Stimulated activated naive CD4-positive, alpha-beta T cell treated with Interleukin-2 at 50 U/mL for 16 hours (primary cell): ENCODE data around the gene NUDT4.
"Not testable (repeated sequence)": the region's sequence is repeated elsewhere in the genome, so short reads cannot be mapped to it uniquely, and the experiment has no call there.

ENCODE experiments used
- DNase-seq: peaks from one replicate; lab custom pipeline; 2025; lab: John Stamatoyannopoulos, UW

Gene NUDT4

GRCh38 chr12:93402333-93403311 is 24.9 kb downstream of the NUDT4 start:
- peak; percentile 7 for DNase-seq

- no peak for DNase-seq
Observed at GRCh38 chr12:93403988-93404803, 26.5 kb downstream of the NUDT4 start.

- no peak for DNase-seq
Observed at GRCh38 chr12:93404961-93405849, 27.5 kb downstream of the NUDT4 start.

- no peak for DNase-seq
Observed at GRCh38 chr12:93407054-93407962, 29.6 kb downstream of the NUDT4 start.

- no peak for DNase-seq
Observed at GRCh38 chr12:93407963-93408283, 30.2 kb downstream of the NUDT4 start.

GRCh38 chr12:93408813-93409212 is 31.1 kb downstream of the NUDT4 start:
- DNase-seq, result no peak

GRCh38 chr12:93409343-93410187 is 31.8 kb downstream of the NUDT4 start:
- not testable (repeated sequence) for DNase-seq

- DNase-seq, result not testable (repeated sequence)
Observed at GRCh38 chr12:93411060-93411459, 33.3 kb downstream of the NUDT4 start.

- DNase-seq, result not testable (repeated sequence)
Observed at GRCh38 chr12:93412396-93412795, 34.7 kb downstream of the NUDT4 start.

- DNase-seq, result no peak
Observed at GRCh38 chr12:93413064-93413463, 35.3 kb downstream of the NUDT4 start.

- no peak for DNase-seq
Observed at GRCh38 chr12:93415723-93416464, 38.2 kb downstream of the NUDT4 start.

GRCh38 chr12:93417967-93418480 is 40.3 kb downstream of the NUDT4 start:
- no peak for DNase-seq

- no peak for DNase-seq
Observed at GRCh38 chr12:93419388-93420034, 41.8 kb downstream of the NUDT4 start.

- no peak for DNase-seq
Observed at GRCh38 chr12:93422050-93422449, 44.3 kb downstream of the NUDT4 start.

- DNase-seq, result no peak
Observed at GRCh38 chr12:93425736-93426411, 48.1 kb downstream of the NUDT4 start.

- DNase-seq, result no peak
Observed at GRCh38 chr12:93426412-93426805, 48.7 kb downstream of the NUDT4 start.

- no peak for DNase-seq
Observed at GRCh38 chr12:93427779-93428564, 50.2 kb downstream of the NUDT4 start.
